HS-27A (cell line): Measurements from ENCODE around the gene AMN.
"Not testable (repeated sequence)": the region's sequence is repeated elsewhere in the genome, so short reads cannot be mapped to it uniquely, and the experiment has no call there.

Source experiments
- DNase-seq: peaks from one replicate; pipeline ENCODE4 v3.0.0-alpha.2; 2012; ENCODE audit warnings: low read depth, missing footprints

Gene AMN

DNA sequence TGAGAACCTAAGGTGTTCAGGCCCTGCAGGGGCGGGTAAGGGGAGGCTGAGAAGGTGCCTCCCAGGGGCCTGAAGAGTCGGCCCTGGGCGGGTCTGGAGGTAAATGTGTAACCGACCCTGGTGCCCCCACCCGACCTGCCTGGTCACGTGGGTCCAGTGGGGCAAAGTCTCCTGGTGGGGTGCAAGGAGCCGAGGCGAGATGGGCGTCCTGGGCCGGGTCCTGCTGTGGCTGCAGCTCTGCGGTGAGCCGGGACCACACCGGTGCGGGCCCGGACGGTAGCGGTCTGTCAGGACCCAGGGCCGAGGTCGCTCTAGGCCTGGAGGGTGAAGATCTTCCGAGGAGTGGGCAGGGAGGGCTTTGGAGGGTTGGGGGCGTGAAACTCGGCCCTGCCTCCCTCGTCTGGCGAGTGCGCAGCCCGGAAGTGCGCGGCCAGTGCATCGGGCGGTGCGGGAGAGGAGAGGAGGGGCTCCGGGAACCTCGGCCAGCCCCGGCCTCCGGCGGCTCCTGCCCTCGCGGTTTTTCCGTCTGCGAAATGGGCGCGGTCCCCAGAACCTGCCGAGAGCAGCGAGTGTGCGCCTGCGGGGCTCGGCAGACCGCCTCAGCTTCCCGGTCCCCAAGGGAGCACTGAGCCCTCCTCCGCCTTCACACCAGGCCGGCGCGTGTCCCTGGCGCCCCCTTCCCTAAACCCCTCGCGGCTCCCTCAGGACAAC, at the start of gene AMN:
TSS of gene AMN (plus strand) at position 174 of the 711 bp plus-strand sequence. CDS start at position 200, 26 bp downstream.
- DNase-seq: no peak

DNA sequence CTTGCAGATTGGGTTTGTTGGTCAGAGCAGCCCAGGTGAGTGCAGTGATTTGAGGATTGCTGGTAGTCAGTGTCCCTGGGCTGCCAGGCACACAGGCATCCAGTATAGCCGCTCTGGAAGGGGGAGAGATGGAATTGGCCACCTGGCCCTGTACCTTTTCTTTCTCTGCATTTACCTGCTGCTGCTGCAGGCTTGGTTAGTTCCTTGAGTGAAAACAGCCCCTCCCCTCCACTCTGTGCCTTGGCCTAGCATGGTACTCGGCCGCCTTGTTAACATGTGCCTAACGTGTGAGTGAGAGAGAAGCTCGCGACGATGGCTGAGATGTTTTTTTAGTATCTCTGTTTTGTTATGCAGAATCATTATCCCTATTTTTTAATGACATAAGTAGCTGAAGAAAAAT, 49.3 kb upstream of the AMN start:
- no peak for DNase-seq

DNA sequence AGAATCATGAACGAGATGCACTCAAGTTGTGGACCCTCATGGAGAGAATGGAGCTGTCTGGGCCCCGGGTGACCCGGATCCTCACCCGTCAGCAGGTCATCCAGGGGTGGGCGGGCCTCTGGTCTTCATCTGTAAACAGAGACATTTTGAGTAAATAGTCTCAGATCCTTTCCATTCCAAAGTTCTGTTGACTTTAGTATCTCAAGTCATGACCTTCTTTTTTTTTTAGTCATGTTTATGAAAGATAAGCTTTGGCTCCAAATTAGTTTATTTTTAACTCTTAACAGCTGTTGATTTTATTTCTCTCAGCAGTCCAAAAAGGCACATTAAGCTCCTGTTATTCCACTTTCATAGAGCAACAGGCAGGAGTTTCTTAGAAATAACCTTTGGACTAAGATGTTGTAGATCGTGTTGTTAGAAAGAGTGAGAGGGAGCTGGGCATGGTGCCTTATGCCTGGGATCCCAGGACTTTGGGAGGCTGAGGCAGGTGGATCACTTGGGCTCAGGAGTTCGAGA, 48.9 kb upstream of the AMN start:
- DNase-seq: no peak

DNA sequence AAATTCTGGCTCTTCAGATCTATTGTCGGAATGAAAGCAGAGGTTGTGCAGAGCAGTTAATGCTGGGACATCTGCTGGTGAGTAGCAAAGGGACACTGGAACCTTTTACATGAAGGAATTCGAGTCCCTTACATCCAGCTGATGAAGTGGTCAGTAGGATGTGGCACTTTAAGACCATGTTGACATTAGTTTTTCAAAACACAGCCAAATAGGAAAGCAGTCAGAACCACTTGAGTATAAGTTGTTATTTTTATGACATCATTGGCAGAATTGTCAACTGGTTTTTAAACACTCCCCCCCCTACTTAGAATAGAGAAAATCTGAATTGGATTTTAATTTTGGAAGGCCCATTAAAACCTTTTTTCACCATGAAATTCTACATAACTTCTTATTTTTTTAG, 46.8 kb upstream of the AMN start:
- no peak for DNase-seq

DNA sequence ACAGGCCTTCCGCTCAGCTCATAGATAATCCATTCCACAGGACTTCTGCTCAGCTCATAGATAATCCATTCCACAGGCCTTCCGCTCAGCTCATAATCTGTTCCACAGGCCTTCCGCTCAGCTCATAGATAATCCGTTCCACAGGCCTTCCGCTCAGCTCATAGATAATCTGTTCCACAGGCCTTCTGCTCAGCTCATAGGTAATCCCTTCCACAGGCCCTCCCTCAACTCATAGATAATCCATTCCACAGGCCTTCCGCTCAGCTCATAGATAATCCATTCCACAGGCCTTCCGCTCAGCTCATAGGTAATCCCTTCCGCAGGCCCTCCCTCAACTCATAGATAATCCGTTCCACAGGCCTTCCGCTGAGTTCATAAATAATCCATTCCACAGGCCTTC, 45.0 kb upstream of the AMN start:
- not testable (repeated sequence) for DNase-seq

DNA sequence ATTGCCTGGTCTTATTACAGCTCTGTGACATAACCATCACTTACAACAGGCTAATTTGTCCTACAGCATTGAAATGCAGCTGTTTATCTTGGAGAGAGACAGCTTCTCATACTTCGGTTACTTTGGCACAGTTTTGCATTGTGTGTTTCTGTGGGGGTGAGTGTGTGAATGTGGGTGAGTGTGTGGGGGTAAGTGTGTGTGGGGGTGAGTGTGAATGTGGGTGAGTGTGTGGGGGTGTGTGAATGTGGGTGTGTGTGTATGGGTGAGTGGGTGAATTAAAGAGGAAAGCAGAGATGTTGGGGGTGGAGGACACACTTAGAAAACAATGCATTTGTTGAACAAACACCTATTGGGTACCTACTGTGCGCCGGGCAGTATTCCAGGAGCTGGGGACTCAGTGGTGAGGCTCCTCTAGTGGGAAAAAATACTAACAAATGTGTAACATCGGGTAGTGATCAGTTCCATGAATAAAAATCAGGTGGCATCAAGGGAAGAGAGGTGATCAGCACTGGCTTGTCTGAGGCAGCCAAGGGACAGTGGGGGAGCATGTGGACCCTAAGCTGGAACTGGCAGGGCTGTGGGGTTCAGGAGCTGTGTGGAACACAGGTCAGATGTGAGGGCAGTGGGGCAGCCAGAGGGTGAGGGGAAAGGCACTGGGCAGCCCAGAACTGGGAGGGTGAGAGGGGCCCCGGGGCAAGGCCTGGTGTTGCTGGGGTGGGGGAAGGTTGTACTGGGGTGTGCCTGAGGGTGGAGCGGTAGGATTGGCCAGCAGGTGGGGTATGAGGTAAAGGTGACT, 44.1 kb upstream of the AMN start:
- no peak for DNase-seq

DNA sequence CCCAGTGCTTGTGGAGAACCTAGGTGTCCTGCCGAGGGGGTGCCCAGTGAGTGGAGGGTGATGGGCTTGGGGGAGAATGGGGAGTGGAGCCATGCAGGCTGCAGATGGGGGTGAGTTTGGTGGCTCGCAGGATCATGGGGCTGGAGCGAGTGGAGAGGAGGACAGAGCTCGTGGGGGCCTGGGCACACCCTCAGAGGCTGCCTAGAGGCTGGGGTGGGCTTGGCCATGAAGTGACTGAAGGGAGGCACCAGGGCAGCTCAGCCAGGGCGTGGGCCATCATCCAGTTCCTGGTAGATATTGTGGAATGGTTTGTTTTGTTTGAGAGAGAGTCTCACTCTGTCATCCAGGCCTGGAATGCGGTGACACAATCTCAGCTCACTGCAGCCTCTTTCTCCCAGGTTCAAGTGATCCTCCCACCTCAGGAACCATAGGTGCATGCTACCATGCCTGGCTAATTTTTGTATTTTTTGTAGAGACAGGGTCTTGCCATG, 43.4 kb upstream of the AMN start:
- DNase-seq: no peak

DNA sequence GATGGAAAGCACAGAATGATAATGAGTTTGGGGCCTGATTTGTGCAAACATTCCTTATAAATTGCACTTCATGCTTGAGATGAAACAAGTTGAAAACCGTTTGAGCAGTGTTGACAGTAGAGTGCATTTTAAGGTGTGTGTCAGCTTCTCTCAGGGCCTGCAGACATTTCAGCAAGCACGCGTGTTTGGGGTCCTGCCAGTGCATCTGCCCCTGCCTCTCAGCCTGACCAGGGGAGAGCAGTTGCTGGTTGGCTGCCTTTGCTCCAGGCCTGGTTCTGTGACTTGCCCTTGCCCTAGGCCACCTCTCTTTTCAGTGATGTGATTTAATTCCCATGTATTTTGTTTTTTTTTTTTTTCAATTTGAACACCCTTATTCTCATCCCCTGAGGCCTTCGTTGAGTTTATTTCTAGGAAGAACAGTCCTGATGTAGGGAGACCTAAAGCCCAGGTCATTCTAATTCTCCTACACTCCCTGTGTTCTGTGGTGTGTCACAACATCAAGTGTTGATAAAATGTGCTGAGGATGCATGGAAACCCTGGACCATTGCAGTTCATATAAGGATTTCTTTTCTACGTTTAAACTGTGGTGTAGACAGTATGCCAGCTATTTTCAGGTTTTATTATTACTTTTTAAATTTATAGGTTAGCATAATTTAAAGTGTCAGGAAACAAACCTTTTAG, 40.1 kb upstream of the AMN start:
- no peak for DNase-seq

DNA sequence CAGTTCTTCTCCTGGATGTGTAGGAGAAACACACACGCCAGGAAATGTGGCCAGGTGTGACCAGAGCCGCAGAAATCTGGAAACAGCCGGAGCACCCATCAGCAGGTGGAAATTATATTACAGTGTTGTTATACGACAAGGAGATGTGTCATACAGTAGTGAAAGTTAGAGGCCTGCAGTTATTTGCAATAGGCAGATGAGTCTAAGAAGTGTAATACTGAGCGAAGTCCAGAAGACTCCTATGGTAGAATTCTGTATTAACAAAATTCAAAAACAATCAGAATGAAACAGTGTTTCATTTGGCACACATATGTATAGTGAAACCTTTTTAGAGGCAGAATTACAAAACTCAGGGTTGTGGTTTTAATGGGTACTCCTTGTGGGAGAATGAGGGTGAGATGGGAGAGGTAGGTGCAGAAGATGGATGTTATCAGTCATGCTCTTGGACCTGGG, 39.3 kb upstream of the AMN start:
- DNase-seq: no peak

DNA sequence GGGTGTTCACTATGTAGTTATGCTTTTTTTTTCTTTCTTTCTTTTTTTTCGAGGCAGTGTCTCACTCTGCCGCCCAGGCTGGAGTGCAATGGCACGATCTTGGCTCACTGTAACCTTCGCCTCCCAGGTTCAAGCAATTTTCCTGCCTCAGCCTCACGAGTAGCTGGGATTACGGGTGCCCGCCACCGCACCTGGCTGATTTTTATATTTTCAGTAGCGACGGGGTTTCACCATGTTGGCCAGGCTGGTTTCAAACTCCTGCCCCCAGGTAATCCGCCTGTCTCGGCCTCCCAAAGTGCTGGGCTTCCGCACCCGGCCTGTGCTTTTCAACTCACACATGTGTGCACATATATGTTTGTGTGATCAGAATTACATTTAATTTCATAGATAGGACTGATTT, 38.9 kb upstream of the AMN start:
- no peak for DNase-seq

DNA sequence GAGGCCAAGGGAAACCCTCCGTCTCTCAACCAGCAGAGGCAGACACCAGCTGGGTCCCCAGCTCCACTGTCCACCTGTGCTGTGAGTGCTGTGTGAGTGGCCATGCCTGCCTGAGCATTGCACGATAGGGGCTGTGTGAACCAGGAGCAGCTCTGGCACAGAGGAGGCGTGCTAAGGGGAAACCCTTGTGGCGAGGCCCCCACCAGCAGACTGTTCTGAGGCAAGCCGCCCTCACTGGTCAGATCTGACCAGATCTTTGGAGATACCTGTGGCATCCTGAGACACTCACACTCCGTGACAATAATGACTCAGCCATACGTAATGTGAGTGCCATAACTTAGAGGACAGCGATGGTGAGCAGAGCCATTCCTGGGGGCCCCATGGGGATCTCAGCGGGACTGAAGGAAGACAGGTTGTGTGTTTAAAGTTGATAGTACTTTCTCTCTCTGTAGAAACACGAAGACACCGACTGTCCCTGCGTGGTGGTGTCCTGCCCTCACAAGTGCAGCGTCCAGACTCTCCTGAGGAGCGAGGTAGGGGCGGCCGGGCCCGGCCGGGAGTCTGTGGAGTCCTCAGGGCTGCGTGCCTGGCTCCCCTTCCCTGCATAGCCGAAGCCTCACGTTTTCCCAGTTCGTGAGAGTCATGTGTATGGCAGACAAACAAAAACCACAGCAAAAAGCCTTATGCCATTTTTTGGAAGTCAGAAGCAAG, 36.6 kb upstream of the AMN start:
- no peak for DNase-seq

DNA sequence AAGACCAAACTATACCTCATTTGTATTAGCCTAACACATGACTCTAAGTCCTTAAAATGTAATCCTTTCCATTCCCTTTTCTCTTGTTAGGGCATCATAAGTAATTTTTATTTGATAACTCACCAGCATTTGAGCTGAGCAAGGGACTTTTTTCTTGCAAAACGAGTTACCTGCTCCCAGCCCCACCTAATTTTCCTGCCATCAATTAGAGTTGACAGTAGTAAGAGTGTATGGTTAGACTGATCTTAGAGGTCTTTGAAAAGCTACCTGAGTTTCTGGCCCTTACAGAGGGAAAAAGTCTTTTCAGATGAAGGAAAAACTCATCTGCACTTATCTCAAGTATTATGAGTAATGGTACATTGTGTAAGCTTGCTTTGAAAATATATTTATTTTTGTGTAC, 33.7 kb upstream of the AMN start:
- DNase-seq: no peak

DNA sequence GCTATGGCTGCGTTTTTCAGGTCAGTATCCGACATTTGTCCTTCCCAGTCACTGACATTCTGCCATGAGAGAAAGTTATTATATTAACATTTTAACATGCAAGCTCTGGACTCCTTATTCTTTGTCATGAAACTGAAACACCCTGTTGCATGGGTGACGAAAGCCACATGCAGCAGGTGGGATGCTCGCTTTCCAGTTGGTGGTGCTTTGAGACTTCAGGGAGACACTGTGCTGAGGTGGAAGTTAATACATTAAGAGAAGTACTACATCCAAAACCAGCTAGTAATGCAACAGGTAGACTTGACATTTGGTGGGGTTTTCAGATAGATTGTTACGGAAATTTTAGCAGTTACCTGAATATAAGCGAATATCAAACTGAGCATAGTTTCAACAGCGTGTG, 32.8 kb upstream of the AMN start:
- DNase-seq: no peak

DNA sequence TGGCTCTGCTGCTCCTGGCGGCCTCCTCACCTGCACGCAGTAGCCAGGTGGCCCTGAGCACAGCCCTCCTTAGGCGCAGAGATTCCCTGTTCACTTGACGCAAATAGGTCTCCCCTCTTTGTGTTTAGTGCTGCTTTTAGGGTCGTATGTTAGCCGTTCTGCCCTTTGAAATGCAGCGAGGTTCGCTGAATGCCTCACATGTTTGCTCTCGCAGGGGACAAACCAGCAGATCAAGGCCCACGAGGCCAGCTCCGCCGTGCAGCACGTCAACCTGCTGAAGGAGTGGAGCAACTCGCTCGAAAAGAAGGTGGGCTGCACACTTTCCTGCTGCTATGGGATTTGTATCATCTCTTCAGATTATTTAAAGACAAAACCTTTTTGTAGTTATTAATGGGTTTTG, 31.4 kb upstream of the AMN start:
- no peak for DNase-seq

DNA sequence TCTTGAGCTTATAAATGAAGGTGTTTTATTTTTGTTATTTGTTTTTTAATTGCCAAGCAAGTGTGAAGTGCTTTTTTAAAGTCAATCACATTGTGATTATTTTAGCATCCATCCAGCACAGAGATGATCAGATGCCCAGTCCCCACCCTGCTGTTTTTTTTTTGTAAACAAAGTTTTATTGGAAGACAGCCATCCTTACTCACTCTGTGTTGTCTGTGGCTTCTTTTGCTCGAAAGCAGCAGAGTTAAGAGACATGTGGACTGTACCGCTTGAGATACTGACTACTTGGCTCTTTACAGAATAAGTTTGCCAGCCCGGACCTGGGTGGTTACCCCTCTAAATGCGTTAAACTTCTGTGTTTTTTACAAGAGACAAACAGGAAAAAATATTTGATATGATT, 30.9 kb upstream of the AMN start:
- DNase-seq: no peak

DNA sequence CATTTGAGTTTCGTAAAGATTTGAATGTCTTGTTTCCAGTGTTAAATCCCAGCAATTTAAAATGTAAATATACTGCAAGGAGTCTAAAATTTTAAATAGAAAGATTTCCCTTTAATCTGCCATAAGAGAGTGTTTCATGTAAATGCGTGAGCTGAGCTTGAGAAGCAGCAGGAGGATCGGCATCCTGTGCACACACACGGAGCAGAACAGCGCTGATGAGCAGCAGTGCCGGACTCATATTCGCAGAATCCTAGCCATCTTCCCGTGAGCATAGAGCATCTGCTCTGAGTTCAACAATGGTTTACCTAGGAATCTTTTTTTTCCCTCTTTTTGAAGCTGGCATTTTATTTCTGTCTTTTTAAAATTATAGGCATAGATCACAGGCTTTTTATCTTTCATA, 29.8 kb upstream of the AMN start:
- no peak for DNase-seq

DNA sequence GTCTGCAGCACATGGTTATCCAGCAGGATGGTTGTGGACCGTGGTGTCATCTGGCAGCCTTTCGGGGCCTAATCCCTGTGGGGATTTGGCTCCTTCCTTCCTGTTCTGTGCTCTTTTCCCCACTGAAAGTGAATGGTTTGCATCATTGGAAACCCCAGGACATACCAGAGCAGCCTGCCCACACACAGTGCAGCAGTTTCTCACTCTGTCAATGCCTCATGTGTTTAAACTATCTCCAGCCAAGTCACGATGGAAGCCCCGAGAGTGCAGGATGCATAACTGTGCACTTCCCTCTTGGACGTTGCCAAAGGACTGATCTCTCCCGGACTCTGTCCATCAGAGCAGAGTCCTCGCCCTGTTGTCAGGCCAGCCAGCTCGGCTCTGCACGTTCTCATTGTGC, 29.0 kb upstream of the AMN start:
- DNase-seq: no peak

DNA sequence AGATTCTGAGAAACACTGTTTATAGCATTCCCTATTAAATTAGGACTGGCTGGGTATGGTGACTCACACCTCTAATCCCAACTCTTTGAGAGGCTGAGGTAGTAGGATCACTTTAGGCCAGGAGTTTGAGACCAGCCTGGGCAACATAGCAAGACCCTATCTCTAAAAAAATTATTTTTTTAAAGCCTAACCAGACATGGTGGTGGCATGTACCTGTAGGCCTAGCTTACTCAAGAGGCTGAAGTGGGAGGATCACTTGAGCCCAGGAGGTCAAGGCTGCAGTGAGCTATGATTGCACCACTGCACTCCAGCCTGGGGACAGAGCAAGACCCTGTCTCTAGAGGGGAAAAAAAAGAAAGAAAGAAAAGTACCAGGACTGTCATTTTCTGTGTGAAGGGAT, 25.7 kb upstream of the AMN start:
- not testable (repeated sequence) for DNase-seq

DNA sequence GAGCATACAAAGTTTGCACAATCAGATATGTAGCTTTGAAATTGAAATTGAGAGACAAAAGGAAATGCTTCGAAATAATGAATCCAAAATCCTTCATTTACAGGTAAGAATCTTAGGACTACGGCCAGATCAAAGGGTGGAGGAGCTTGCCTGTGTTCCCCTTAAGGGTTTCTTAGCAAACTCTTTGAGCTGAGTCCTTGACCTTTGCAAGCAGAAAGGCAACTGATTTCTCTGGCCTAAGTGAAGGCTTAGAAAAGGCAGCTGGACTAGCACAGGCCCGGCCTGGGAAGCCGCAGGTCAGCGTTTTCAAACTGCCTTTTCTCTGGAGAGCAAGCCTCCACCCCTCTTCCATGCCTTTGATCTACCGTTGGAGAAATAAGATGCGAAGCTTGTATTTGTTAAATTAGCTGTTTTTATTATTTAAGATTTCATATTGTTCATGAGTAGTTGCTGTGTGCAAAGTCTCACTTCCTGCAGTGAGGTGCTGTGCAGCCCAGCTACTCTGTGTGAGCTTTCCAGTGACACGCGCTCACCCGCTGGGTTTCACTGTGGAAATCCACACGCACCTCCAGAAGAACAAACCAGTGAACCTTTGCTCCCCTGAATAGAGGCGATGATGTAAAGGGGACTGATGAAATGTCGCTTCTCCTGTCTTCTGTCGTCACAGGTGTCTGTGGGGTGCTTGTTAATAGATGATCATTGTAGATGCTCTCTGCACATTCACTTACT, 25.0 kb upstream of the AMN start:
- no peak for DNase-seq

DNA sequence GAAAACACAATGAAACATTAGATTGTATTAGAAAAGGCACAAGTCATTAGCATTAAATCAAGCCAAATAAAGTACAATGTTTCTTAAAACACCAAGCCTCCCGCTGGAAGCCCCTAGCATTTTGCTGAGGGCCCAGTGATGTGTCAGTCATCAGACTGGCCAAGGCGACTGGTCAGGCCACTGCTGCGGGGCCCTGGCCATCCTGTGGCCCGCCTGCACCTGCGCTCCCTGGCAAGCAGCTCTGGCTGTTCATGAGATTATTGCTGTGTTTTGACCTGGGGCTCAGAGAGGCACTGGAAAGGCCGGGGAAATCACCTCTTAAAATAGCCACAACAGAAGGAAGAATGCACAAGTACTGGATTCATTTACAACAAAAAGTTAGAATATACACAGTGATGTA, 24.2 kb upstream of the AMN start:
- no peak for DNase-seq

DNA sequence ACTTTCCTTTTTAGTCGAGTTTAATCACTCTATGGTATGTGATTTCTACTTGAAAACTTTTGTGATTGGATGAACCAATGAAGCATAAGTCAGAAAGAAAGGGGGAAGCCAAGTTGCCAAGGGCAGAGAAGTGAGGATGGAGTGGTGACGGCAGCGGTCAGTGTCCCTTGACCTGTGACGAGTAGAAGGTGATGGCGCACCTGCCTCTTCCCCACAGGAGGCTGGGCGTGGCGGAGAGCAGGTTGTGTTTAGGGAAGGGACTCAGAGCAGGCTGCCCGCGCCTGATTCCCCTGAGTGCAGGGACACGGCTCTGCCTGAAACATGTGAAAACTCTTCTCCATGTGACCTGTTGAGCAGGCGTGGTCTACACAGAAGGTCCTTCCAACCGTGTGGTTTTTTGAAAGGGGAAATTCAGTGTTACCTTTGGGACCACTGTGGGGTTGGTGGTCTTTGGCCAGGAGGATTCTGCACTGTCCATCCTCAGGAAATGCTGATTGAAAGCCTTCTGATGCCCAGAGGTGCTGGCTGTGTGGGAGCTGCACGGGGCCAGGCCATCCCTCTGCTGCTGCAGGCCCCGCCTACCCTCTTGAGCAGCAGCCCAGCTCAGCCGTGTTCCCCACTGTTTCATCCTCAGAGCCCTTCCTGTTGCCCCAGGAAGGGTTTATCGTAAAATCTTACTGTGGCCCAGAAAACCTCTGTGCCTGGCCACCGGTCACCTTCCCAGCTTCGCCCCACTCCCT, 23.5 kb upstream of the AMN start:
- DNase-seq: no peak
